ENCODE results near the gene EGR1. TPM values are rescaled to one million over a fixed set of nuclear protein-coding genes. Genes with fewer than 3 reads are reported as not detected.

EGR1 gene
- total RNA-seq, 1 donor from 2014 or later: 6.7 TPM

DNA sequence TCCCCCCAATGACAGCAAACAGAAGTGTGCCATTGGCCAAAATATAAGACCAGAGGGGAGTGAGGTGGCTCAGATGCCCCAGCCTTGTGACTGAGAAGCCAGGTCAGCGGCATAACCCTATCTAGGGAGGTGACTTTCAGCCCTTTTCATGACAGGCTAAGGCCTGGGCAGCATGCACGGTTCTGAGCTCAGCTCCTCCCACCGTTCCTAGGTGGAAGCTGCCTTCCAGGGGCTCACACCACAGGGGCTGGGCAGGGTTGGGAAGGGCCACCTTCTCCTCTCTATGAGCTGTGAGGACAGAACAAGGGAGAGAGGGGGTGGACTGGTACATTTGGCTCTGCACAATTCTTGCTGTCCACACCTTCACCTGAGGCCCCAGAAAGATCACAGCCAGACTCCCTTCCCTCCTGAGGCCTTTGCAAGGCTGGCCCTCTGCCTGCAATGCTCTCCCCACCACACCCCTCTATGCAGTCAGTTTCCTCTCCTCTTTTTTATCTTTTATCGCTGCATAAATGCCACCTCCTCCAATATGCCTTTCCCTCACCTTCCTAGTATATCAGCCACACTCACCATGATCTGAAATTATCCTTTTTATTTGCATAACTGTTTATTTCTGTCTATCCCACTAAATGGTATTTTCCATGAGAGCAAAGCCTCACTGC, 5.1 kb upstream of the EGR1 start:
- DNase-seq (ENCODE audit: low read depth): no peak
- H3K4me3 ChIP-seq (ENCODE audit: low read depth, low read length): no peak overlapping the region
- TF ChIP-seq, protein P1, sequence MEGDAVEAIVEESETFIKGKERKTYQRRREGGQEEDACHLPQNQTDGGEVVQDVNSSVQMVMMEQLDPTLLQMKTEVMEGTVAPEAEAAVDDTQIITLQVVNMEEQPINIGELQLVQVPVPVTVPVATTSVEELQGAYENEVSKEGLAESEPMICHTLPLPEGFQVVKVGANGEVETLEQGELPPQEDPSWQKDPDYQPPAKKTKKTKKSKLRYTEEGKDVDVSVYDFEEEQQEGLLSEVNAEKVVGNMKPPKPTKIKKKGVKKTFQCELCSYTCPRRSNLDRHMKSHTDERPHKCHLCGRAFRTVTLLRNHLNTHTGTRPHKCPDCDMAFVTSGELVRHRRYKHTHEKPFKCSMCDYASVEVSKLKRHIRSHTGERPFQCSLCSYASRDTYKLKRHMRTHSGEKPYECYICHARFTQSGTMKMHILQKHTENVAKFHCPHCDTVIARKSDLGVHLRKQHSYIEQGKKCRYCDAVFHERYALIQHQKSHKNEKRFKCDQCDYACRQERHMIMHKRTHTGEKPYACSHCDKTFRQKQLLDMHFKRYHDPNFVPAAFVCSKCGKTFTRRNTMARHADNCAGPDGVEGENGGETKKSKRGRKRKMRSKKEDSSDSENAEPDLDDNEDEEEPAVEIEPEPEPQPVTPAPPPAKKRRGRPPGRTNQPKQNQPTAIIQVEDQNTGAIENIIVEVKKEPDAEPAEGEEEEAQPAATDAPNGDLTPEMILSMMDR (conservative IDR thresholded peaks at IDR 0.05; ENCODE audit: low read depth, low read length): no peak

DNA sequence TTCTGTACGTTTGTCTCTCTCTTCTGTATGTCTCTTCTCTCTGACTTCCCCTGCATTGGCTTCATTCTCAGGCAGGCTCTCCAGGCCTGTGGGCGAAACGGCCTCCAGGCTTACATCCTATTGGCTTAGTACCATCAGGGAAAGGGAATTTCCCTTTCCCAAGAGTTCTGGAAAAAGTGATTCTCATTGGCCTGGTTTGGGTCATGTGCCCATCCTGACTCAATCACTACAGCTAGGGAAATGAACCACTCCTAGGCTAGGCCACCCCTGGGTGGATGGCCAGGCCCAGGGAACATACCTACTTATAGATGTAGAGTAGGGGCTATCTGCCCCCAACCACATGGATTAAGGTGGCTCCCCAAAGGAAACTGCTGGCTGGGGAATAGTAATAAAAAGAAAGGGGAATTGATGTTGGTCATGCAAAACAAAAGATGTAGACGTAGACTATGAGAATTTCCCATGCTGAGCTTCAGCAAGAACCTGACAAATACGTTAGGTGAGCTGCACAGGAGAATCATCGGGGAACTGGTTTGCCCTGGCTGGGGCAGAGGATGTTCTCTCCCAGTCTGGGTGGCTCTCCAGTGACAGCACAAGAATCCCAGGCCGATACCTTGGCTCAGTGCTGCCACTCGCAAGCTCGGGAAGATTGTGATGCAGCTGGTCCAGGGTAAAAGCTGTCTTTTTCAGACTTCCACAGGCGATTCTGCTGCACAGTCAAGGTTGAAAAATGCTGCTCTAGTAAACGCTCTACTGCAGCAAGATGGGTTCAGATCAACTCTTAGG, 3.7 kb upstream of the EGR1 start:
- TF ChIP-seq, protein P1 (conservative IDR thresholded peaks at IDR 0.05; ENCODE audit: low read depth, low read length): no peak
- no peak overlapping the region for H3K4me3 ChIP-seq (ENCODE audit: low read depth, low read length)
- no peak for DNase-seq (ENCODE audit: low read depth)

GRCh38 chr5:138463419-138464007, 1.8 kb upstream of the EGR1 start:
- no peak for DNase-seq (ENCODE audit: low read depth)
- H3K4me3 ChIP-seq (ENCODE audit: low read depth, low read length): peak overlapping the region; percentile 87
- TF ChIP-seq, protein P1 (conservative IDR thresholded peaks at IDR 0.05; ENCODE audit: low read depth, low read length): peak; percentile 32

GRCh38 chr5:138464008-138464387, 1.3 kb upstream of the EGR1 start:
- H3K4me3 ChIP-seq (ENCODE audit: low read depth, low read length): peak overlapping the region; percentile 87
- TF ChIP-seq, protein P1 (conservative IDR thresholded peaks at IDR 0.05; ENCODE audit: low read depth, low read length): peak; percentile 69
- DNase-seq (ENCODE audit: low read depth): no peak

DNA sequence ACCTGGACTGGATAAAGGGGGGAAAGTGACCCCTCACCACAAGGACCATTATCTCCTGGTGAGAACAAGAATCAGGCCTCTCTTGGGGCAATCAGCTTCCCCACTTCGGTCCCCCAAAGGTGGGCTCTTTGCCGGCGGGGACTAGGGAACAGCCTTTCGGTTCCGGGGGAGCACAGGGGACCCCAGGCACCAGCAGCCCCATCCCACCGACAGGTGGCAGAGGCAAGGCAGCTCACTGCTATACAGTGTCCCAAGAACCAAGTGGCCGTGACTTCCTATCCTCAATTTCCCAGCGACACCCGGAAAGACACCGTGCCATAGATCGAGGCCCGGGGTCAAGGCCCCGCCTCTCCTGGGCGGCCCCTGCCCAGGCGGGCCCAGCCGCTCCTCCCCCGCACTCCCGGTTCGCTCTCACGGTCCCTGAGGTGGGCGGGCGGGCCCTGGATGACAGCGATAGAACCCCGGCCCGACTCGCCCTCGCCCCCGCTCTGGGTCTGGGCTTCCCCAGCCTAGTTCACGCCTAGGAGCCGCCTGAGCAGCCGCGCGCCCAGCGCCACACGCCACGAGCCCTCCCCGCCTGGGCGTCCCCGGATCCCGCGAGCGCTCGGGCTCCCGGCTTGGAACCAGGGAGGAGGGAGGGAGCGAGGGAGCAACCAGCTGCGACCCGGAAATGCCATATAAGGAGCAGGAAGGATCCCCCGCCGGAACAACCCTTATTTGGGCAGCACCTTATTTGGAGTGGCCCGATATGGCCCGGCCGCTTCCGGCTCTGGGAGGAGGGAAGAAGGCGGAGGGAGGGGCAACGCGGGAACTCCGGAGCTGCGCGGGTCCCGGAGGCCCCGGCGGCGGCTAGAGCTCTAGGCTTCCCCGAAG, 655 bp upstream of the EGR1 start:
- DNase-seq (ENCODE audit: low read depth): peak; percentile 87
- peak overlapping the region; percentile 87 for H3K4me3 ChIP-seq (ENCODE audit: low read depth, low read length)
- TF ChIP-seq, protein P1 (conservative IDR thresholded peaks at IDR 0.05; ENCODE audit: low read depth, low read length): peak; percentile 2

DNA sequence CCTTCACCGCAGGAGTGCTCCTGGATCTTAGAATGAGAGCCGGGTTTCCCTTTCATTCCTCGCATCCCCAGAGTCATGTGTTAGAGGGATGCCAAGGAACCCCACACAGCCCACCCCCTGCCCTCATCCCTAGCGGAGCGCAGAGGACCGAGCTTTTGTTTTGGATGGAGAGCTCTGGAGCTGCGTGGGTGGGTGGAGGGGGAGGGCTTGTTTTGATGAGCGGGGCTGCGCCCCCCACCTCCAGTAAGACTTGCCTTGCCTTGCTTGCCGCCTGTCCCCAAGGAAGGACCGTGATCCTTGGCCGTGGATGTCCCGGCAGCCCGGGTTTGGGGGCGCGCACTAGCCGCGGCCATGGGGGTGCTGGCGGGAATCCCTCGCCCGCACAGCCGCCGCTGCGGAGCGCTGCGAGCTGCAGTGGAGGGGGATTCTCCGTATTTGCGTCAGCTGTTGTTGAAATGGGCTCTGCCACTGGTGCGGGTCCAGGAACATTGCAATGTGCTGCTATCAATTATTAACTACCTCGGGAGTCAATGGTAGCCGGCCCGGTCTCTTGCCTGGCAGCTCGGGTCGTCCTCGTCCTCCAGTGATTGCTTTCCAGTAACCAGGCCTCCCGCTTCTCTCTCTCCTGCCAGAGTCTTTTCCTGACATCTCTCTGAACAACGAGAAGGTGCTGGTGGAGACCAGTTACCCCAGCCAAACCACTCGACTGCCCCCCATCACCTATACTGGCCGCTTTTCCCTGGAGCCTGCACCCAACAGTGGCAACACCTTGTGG, 1.0 kb downstream of the EGR1 start:
- DNase-seq (ENCODE audit: low read depth): no peak
- peak overlapping the region; percentile 87 for H3K4me3 ChIP-seq (ENCODE audit: low read depth, low read length)
- TF ChIP-seq, protein P1 (conservative IDR thresholded peaks at IDR 0.05; ENCODE audit: low read depth, low read length): no peak
